GM12864 (cell line): ENCODE data around the gene GBP5.
"Not testable (repeated sequence)": the region's sequence is repeated elsewhere in the genome, so short reads cannot be mapped to it uniquely, and the experiment has no call there.

Experiments
- DNase-seq: peaks from one replicate; pipeline ENCODE4 v3.0.0-alpha.2; 2011; ENCODE audit warnings: low read depth
- H3K4me3 ChIP-seq: 2 replicates; pipeline ENCODE4 v1.5.1; 2011; ENCODE audit warnings: mild to moderate bottlenecking, low read depth, low read length, control low read depth
- TF ChIP-seq, protein P1 (sequence below): IDR thresholded peaks from 2 replicates; pipeline ENCODE4 v1.5.1; 2011; ENCODE audit warnings: low read depth, mild to moderate bottlenecking, moderate library complexity, low read length, control low read depth, inconsistent platforms; ENCODE audit errors: missing control alignments

The GBP5 gene

GRCh38 chr1:89306273-89306672 is 33.6 kb upstream of the GBP5 start:
- TF ChIP-seq, protein P1, sequence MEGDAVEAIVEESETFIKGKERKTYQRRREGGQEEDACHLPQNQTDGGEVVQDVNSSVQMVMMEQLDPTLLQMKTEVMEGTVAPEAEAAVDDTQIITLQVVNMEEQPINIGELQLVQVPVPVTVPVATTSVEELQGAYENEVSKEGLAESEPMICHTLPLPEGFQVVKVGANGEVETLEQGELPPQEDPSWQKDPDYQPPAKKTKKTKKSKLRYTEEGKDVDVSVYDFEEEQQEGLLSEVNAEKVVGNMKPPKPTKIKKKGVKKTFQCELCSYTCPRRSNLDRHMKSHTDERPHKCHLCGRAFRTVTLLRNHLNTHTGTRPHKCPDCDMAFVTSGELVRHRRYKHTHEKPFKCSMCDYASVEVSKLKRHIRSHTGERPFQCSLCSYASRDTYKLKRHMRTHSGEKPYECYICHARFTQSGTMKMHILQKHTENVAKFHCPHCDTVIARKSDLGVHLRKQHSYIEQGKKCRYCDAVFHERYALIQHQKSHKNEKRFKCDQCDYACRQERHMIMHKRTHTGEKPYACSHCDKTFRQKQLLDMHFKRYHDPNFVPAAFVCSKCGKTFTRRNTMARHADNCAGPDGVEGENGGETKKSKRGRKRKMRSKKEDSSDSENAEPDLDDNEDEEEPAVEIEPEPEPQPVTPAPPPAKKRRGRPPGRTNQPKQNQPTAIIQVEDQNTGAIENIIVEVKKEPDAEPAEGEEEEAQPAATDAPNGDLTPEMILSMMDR, result no peak
- DNase-seq, result no peak
- H3K4me3 ChIP-seq, result no peak overlapping the region

DNA sequence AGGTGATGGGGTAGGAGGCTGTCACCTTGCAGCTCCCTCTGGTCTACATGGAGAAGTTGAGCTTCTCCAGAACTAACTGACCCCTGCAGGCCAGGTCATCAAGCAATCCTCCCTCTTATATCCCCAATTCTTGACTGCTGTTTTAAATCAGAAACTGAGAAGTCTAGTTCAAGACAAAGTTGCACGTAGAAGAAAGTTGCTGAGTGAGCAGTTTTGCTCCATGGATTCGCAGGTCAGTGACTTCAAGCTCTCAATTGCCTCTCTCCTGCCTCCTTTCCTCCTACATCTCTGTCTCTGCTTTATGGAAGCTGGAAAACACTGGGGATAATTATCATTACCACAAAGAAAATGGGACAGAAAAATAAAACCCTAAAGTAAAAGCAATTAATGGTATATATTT is 32.8 kb upstream of the GBP5 start:
- no peak overlapping the region for H3K4me3 ChIP-seq
- TF ChIP-seq, protein P1, result no peak
- DNase-seq, result no peak

- DNase-seq, result no peak
- TF ChIP-seq, protein P1, result no peak
- no peak overlapping the region for H3K4me3 ChIP-seq
Measured at GRCh38 chr1:89304572-89305230, 32.0 kb upstream of the GBP5 start.

DNA sequence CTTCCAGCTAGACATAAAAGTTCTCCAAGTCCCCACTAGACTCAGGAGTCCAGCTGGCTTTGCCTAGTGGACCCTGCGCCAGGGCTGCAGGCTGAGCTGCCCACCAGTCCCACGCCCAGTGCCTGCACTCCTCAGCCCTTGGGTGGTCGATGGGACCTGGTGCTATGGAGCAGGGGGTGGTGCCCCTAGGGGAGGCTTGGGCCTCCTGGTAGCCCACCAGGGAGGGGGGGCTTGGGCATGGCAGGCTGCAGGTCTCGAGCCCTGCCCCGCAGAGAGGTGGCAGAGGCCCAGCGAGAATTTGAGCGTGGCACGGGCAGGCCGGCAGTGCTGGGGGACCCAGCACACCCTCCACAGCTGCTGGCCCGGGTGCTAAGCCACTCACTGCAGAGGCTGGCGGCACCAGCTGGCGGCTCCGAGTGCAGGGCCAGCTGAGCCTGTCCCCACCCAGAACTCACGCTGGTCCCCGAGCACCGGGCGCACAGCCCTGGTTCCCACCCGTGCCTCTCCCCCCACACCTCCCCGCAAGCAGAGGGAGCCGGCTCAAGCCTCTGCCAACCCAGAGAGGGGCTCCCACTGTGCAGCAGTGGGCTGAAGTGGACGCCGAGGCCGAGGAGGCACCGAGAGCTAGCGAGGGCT is 30.2 kb upstream of the GBP5 start:
- TF ChIP-seq, protein P1, result no peak
- H3K4me3 ChIP-seq, result no peak overlapping the region
- DNase-seq, result no peak

- not testable (repeated sequence) for DNase-seq
Measured at GRCh38 chr1:89299739-89300463, 27.2 kb upstream of the GBP5 start.

GRCh38 chr1:89298461-89298860 is 25.8 kb upstream of the GBP5 start:
- TF ChIP-seq, protein P1, result no peak
- DNase-seq, result no peak
- H3K4me3 ChIP-seq, result no peak overlapping the region

More at GRCh38 chr1:89299739-89300463, 27.2 kb upstream of the GBP5 start:
- H3K4me3 ChIP-seq, result not testable (repeated sequence)

DNA sequence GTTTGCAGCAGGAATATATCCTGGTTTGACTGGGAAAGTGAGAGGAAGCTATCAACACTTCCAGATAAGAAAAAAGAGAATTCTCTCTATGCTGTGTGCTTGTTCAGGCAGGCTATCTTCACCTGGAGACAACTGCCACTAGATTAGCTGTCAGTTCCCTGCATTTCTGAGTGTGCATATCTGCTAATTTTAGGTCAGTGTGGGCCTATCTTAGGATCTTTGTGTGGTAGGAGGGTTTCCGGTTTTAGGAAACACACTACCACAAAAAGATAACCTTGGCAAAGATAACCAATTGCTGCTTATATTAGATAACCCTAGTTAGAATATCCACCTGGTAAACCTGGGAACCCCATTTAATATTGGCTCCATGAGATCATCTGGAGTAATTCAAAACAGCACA is 22.5 kb upstream of the GBP5 start:
- DNase-seq, result no peak
- TF ChIP-seq, protein P1, result no peak
- H3K4me3 ChIP-seq, result no peak overlapping the region
